ENCODE measurements around the gene DEFB132. TPM values are rescaled to one million over a fixed set of nuclear protein-coding genes. Genes with fewer than 3 reads are reported as not detected.

DEFB132 gene
- total and polyA plus RNA-seq, 9 of the 15 experiments (the other 6 are each of a cell fraction or from before 2014, with no cell fraction given): not detected

GRCh38 chr20:266596-267562 lies 9.4 kb downstream of the DEFB132 start (continued):
- TF ChIP-seq ZBTB40 (IDR thresholded peaks at IDR 0.05) (no peak; the same call in 1 of the 2 replicates), ZBTB40 (CRISPR knock-in tag; IDR thresholded peaks at IDR 0.05) (0 out of 2 replicates have a peak, but pooled peaks have one; percentile 25), PKNOX1 (IDR thresholded peaks at IDR 0.05) (peak; percentile 69), NR0B1 (IDR thresholded peaks at IDR 0.05; ENCODE audit: partially characterized antibody) (no peak), PRDM10 (IDR thresholded peaks at IDR 0.05; ENCODE audit: partially characterized antibody) (no peak), MECOM (CRISPR knock-in tag; IDR thresholded peaks at IDR 0.05) (no peak), E2F1 (CRISPR knock-in tag; IDR thresholded peaks at IDR 0.05) (peak; percentile 71; the same call in 1 of the 2 replicates)
